NB4 (cell line): ENCODE results near the gene SLC66A2.

ENCODE experiments used
- DNase-seq: peaks from one replicate; pipeline ENCODE4 v3.0.0; 2010; ENCODE audit warnings: low read depth
- H3K4me3 ChIP-seq: one replicate; pipeline ENCODE4 v1.5.1; 2011; ENCODE audit warnings: mild to moderate bottlenecking, low read depth, low read length, moderate library complexity
- MYC ChIP-seq: IDR thresholded peaks from 2 replicates; pipeline ENCODE4 v1.6.1; 2011; ENCODE audit warnings: low read depth, low read length
- POLR2A ChIP-seq: IDR thresholded peaks from 2 replicates; pipeline ENCODE4 v1.6.1; 2011; ENCODE audit warnings: mild to moderate bottlenecking; ENCODE audit not compliant: insufficient read length; ENCODE audit errors: extremely low read depth
- TF ChIP-seq, protein P1 (sequence below): IDR thresholded peaks from 2 replicates; pipeline ENCODE4 v1.6.1; 2011; ENCODE audit warnings: low read depth, low read length
- TF ChIP-seq, protein P2 (sequence below): IDR thresholded peaks from one replicate; pipeline ENCODE4 v1.5.1; 2012; ENCODE audit warnings: low read depth, low read length

The SLC66A2 gene

DNA sequence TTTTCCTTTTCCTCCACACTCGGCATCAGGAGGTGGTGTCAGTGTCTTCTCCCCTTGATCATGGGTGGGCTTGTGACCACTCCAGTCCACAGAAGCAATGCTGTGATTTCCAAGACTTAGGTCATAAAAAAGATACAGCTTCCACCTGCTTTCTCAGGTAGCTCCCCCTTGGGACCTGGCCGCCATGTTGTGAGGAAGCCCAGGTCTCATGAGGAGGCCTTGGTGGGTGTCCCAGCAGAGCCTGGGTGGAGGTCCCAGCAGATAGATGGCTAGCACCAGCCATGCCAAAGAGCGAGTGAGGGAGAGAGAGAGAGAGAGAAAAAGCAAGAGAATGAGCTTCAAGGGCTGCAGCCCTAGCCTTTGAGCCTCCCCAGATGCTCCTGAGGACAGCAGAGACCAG is 16.0 kb downstream of the SLC66A2 start:
- no peak overlapping the region for H3K4me3 ChIP-seq
- DNase-seq, result no peak
- TF ChIP-seq MYC, result no peak
- TF ChIP-seq, protein P1, sequence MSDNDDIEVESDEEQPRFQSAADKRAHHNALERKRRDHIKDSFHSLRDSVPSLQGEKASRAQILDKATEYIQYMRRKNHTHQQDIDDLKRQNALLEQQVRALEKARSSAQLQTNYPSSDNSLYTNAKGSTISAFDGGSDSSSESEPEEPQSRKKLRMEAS, result no peak

DNA sequence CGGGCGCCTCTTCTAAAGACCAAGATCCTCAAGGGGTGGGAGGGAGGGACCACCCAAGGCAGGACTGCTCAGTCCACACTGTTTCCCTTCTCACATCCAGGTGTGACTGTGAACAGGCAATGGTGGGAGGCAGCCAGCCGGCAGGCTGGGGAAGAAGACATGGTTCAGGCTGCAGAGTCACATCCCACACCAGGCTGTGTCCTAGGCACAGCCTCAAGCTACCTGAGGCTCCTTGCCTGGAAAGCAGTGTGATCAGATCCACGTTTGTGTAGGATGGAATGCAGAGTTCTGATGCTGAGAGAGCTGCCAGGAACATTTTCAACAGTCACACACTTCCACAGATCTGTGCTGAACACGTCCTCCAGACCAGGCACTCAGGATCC is 16.4 kb downstream of the SLC66A2 start:
- no peak overlapping the region for H3K4me3 ChIP-seq
- DNase-seq, result no peak
- TF ChIP-seq, protein P1, result no peak
- TF ChIP-seq POLR2A, result no peak
- TF ChIP-seq MYC, result no peak
- TF ChIP-seq, protein P2, sequence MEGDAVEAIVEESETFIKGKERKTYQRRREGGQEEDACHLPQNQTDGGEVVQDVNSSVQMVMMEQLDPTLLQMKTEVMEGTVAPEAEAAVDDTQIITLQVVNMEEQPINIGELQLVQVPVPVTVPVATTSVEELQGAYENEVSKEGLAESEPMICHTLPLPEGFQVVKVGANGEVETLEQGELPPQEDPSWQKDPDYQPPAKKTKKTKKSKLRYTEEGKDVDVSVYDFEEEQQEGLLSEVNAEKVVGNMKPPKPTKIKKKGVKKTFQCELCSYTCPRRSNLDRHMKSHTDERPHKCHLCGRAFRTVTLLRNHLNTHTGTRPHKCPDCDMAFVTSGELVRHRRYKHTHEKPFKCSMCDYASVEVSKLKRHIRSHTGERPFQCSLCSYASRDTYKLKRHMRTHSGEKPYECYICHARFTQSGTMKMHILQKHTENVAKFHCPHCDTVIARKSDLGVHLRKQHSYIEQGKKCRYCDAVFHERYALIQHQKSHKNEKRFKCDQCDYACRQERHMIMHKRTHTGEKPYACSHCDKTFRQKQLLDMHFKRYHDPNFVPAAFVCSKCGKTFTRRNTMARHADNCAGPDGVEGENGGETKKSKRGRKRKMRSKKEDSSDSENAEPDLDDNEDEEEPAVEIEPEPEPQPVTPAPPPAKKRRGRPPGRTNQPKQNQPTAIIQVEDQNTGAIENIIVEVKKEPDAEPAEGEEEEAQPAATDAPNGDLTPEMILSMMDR, result no peak

DNA sequence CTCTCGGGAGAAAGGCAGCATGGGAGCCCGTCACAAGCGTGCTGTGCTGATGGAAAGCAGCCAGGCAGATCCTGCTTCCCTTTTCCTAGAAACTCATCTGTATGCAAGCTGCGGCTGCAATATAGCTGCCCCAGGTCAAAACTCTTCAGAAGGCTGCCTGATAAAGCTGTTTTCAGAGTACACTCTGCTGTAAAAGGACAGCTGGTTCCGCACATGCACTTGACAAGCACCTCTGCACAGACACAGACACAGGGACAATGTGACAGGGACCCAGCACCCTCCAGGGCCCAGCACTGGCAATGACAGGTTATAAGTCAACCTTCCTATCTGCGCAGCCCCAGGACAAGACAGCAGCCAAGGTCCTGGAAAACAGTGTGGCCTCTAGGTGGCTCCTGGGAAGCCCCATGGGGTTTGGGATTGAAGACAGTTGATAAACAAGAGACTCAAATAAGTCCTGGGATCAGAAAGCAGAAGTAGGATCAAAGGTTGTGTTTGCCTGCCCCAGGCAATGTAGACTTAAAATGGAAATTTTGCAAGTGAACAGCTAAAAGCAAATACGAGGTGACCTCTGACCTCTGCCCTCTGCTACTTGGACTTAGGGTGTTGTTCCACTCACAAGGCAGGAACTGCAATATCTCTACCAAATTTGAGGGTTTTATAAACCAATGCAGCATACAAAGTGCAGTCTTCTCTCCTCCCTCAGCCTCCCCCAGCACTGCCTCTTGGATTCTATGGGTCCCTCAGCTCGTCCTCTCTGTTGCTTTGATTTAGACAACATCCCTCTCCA is 16.9 kb downstream of the SLC66A2 start:
- peak; percentile 39 for DNase-seq
- TF ChIP-seq, protein P2, result no peak
- TF ChIP-seq, protein P1, result no peak
- TF ChIP-seq MYC (no peak), POLR2A (no peak)
- no peak overlapping the region for H3K4me3 ChIP-seq

DNA sequence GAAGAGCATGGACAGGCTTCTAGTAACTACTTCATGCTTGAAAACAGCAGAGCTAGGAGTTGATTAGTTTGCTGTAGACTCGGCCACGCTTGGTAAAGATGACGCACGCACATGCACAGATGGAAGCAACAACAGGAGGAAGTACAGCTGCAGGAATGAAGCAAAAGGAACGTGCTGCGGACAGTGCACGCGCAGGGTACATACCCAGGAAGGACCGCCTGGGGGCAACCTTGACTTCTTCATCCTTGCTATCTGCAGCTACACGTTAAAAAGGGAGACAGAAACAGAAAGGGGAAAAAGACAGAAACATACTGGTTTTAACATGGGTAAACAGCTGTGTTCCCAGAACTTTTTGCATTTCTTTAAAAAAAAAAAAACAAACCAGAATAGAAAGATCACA is 17.7 kb downstream of the SLC66A2 start:
- TF ChIP-seq, protein P2, result no peak
- TF ChIP-seq MYC, result no peak
- TF ChIP-seq POLR2A, result no peak
- TF ChIP-seq, protein P1, result no peak
- H3K4me3 ChIP-seq, result no peak overlapping the region
- DNase-seq, result no peak

DNA sequence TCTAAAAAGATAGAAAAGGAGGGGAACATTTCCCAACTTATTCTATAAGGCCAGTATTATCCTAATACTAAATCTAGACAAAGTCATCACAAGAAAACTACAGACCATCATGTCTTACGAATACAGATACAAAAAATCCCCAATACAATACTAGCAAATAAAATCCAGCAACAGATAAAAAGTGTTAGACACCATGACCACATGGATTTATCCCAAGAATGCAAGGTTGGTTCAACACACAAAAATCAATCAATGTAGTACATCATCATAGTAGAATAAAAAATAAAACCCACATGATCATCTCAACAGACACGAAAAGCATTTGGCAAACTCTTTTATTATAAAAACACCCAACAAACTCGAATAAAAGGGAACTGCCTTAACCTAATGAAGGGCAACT is 18.5 kb downstream of the SLC66A2 start:
- DNase-seq, result no peak
- TF ChIP-seq POLR2A (no peak), MYC (no peak)
- TF ChIP-seq, protein P2, result no peak
- TF ChIP-seq, protein P1, result no peak
- H3K4me3 ChIP-seq, result no peak overlapping the region

DNA sequence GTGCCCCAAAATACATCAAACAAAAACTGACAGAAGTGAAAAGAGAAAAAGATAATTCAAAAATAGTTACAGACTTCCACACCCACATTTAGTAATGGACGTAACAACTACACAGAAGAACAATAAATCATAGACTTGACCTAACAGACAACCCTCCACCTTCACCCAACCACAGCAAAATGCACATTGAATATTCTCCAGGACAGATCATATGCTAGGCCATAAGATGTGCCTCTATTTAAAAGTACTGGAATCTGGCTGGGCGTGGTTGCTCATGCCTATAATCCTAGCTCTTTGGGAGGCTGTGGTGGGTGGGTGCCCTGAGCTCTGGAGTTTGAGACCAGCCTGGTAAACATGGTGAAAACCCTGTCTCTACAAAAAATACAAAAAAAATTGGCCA is 20.0 kb downstream of the SLC66A2 start:
- TF ChIP-seq, protein P1, result no peak
- TF ChIP-seq, protein P2, result no peak
- TF ChIP-seq MYC, result no peak
- no peak for TF ChIP-seq POLR2A
- H3K4me3 ChIP-seq, result no peak overlapping the region
- no peak for DNase-seq
